ENCODE results near the gene ADAMTSL3. TPM values are rescaled to one million over a fixed set of nuclear protein-coding genes. Genes with fewer than 3 reads are reported as not detected.
A peak's percentile ranks its signal among the peaks of the same experiment; 100 is the strongest.
"Not testable (repeated sequence)": the region's sequence is repeated elsewhere in the genome, so short reads cannot be mapped to it uniquely, and the experiment has no call there.

Gene ADAMTSL3
- total RNA-seq, 1 donor from 2014 or later = 5.7 TPM

- DNase-seq (ENCODE audit: low spot score) = not testable (repeated sequence)
Measured at GRCh38 chr15:83702314-83702713, 48.4 kb downstream of the ADAMTSL3 start.

GRCh38 chr15:83708328-83708727 is 54.4 kb downstream of the ADAMTSL3 start:
- DNase-seq (ENCODE audit: low spot score) = no peak

- DNase-seq (ENCODE audit: low spot score) = no peak
Measured at GRCh38 chr15:83709241-83709640, 55.3 kb downstream of the ADAMTSL3 start.

- no peak for DNase-seq (ENCODE audit: low spot score)
Measured at GRCh38 chr15:83709811-83710210, 55.9 kb downstream of the ADAMTSL3 start.

- no peak for DNase-seq (ENCODE audit: low spot score)
Measured at GRCh38 chr15:83710452-83710851, 56.5 kb downstream of the ADAMTSL3 start.

GRCh38 chr15:83711236-83711635 is 57.3 kb downstream of the ADAMTSL3 start:
- DNase-seq (ENCODE audit: low spot score) = no peak

GRCh38 chr15:83713242-83713641 is 59.3 kb downstream of the ADAMTSL3 start:
- no peak for DNase-seq (ENCODE audit: low spot score)

- no peak for DNase-seq (ENCODE audit: low spot score)
Measured at GRCh38 chr15:83714939-83715628, 61.2 kb downstream of the ADAMTSL3 start.

- no peak for DNase-seq (ENCODE audit: low spot score)
Measured at GRCh38 chr15:83716605-83717004, 62.7 kb downstream of the ADAMTSL3 start.

- no peak for DNase-seq (ENCODE audit: low spot score)
Measured at GRCh38 chr15:83717010-83717409, 63.1 kb downstream of the ADAMTSL3 start.

- no peak for DNase-seq (ENCODE audit: low spot score)
Measured at GRCh38 chr15:83720468-83720867, 66.5 kb downstream of the ADAMTSL3 start.

- no peak for DNase-seq (ENCODE audit: low spot score)
Measured at GRCh38 chr15:83721031-83721430, 67.1 kb downstream of the ADAMTSL3 start.

GRCh38 chr15:83721981-83722380 is 68.1 kb downstream of the ADAMTSL3 start:
- DNase-seq (ENCODE audit: low spot score) = no peak

- no peak for DNase-seq (ENCODE audit: low spot score)
Measured at GRCh38 chr15:83723216-83723615, 69.3 kb downstream of the ADAMTSL3 start.

- no peak for DNase-seq (ENCODE audit: low spot score)
Measured at GRCh38 chr15:83732196-83732595, 78.3 kb downstream of the ADAMTSL3 start.

GRCh38 chr15:83732770-83733169 is 78.8 kb downstream of the ADAMTSL3 start:
- no peak for DNase-seq (ENCODE audit: low spot score)

GRCh38 chr15:83733206-83733605 is 79.3 kb downstream of the ADAMTSL3 start:
- no peak for DNase-seq (ENCODE audit: low spot score)

- DNase-seq (ENCODE audit: low spot score) = no peak
Measured at GRCh38 chr15:83733691-83734090, 79.8 kb downstream of the ADAMTSL3 start.

GRCh38 chr15:83734487-83734886 is 80.6 kb downstream of the ADAMTSL3 start:
- no peak for DNase-seq (ENCODE audit: low spot score)

GRCh38 chr15:83739629-83740028 is 85.7 kb downstream of the ADAMTSL3 start:
- DNase-seq (ENCODE audit: low spot score) = no peak

- no peak for DNase-seq (ENCODE audit: low spot score)
Measured at GRCh38 chr15:83745771-83746170, 91.8 kb downstream of the ADAMTSL3 start.

GRCh38 chr15:83746231-83746630 is 92.3 kb downstream of the ADAMTSL3 start:
- DNase-seq (ENCODE audit: low spot score) = no peak

GRCh38 chr15:83747050-83747717 is 93.3 kb downstream of the ADAMTSL3 start:
- peak; percentile 25 for DNase-seq (ENCODE audit: low spot score)

GRCh38 chr15:83747718-83748110 is 93.8 kb downstream of the ADAMTSL3 start:
- no peak for DNase-seq (ENCODE audit: low spot score)
